Articular chondrocyte of knee joint (primary cell): ENCODE results near the gene RBFA. TPM values are rescaled to one million over a fixed set of nuclear protein-coding genes. Genes with fewer than 3 reads are reported as not detected.

Source experiments
- total RNA-seq: library from RNA; depleted of rRNA; stranded (reverse); fragments of >200 nt; gene quantifications from 2 replicates; pipeline ENCODE4 v1.2.3, GENCODE V29; 2012

RBFA gene, protein sequence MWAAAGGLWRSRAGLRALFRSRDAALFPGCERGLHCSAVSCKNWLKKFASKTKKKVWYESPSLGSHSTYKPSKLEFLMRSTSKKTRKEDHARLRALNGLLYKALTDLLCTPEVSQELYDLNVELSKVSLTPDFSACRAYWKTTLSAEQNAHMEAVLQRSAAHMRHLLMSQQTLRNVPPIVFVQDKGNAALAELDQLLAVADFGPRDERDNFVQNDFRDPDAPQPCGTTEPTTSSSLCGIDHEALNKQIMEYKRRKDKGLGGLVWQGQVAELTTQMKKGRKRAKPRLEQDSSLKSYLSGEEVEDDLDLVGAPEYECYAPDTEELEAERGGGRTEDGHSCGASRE
- total RNA-seq: 21.3 and 22.1 TPM in 2 replicates

DNA sequence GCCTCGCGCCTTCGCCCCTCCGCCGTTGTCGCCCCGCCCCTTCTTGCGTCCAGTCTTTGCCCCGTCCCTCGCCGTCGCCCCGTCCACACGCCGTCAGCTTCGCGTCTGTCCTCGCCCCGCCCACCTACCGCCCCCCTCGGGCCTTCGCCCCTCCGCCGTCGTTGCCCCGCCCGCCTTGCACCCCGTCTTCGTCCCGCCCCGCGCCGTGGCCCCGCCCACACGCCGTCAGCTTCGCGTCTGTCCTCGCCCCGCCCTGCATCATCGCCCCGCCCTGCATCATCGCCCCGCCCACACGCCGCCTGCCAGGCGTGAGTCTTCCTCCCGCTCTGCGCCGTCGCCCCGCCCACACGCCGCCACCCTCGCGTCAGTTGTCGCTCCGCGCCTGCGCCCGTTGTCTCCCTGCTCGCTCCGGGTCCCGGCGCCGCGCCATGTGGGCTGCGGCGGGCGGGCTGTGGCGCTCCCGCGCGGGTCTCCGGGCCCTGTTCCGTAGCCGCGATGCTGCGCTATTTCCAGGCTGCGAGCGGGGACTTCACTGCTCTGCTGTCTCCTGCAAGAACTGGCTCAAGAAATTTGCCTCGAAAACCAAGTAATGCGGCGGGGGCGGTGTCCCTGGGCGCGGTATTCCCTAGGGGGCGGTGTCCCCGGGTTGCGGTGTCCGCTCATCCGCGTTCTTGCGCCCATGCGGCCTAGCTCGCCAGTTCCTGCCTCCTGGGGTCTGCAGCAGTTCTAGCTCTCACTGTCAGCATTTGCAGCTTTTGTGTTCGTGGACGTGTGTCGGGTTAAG, at the start of gene RBFA:
RBFA (plus strand) TSS at position 367 of the 784 bp plus-strand sequence; CDS start at position 429, 62 bp downstream.

DNA sequence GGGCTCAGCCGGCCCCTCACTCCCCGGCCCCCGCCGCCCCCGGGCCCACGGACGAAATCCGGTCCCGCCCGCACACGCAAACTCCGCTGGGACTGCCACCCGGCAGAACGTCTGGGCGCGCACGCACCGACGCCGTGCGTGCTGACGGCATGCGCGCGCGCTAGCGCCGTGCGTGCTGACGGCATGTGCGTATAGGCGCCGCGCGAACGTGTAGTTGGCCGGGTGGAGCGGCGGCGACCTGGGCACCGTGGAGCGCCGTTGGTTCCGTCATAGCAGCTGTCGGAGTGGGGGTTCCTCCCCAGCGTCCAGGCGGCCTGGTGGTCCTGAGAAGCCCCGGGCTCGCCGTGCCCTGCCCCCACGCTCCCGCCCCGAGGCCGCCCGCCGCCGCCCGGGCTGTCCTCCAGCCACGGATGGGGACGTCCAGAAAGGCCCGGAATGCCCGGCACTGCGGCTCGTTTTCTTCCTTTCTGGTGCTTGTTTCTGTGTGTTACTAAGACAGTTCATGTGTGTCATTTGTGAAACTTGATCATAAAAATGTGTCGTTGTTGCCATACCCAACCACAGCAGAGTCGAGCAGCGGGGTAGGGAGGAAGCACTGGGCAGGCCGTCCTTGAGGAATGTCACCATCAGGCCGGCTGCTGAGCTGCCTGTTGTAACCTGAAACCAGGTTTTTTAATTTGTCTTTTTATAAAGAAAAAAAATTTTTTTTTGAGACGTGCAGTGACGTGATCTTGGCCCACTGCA, 45.6 kb upstream of the RBFA start, which contains the start of gene TXNL4A:
TXNL4A (minus strand) TSS at position 113 of the 744 bp plus-strand sequence. CDS start 171 bp downstream, outside the sequence.

Other genes with a start within 250 kb of the RBFA start
- not detected in 2 replicates for gene KCNG2, start 236.5 kb upstream of the RBFA start, total RNA-seq
- 28.9 and 34.9 TPM in 2 replicates for gene SLC66A2, start 82.8 kb upstream of the RBFA start, total RNA-seq
- gene HSBP1L1, start 69.8 kb upstream of the RBFA start, total RNA-seq: 9.8 and 14.8 TPM in 2 replicates
- 48.3 and 53.3 TPM in 2 replicates for gene TXNL4A, start 45.9 kb upstream of the RBFA start, total RNA-seq
- 22.5 and 24.5 TPM in 2 replicates for gene ADNP2, start 74.8 kb downstream of the RBFA start, total RNA-seq
- gene PARD6G, start 213.1 kb downstream of the RBFA start, total RNA-seq: 0.91 and 1.6 TPM in 2 replicates